OCI-LY1 (cell line): ENCODE data around the gene SLC26A8.

Experiments used
- CTCF ChIP-seq: fragments of 200-600 bp; sonication (generic), shearing (Covaris generic); IDR thresholded peaks from 2 replicates; pipeline ENCODE4 v1.5.1; 2017; ENCODE audit warnings: mild to moderate bottlenecking, antibody characterized with exemption, low read length, moderate library complexity, mixed read lengths
- EZH2 ChIP-seq: fragments of 200-600 bp; sonication (generic), shearing (Covaris generic); IDR thresholded peaks from 2 replicates; pipeline ENCODE4 v1.8.0; 2017; ENCODE audit warnings: borderline replicate concordance, mixed run types, mild to moderate bottlenecking, antibody characterized with exemption, low read length, moderate library complexity, mixed read lengths

DNA sequence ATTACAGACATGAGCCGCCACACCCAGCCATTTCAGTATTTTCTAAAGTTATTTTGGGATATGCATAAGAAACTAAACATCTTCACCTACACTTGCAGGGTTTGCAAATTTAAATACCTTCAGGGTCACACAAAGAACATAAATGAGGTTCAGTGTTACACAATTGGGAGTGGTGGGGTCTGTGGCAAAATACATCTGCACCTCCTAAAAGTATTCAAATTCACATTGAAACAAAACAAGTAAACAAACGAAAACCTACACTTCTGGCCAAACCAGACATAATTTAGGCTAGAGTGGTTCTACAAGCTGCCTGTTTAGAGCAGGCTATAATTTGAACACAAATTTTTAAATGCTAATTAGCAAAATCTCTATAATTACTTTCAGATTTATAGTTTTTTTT lies 37.8 kb upstream of the SLC26A8 start:
- TF ChIP-seq CTCF (no peak), EZH2 (no peak)
